OCI-LY1 (cell line): ENCODE results near the gene RPP25L.

Experiments used
- H2AFZ ChIP-seq: fragments of 200-600 bp; sonication (generic), shearing (Covaris generic); 2 replicates; pipeline ENCODE4 v1.6.0; 2014; ENCODE audit warnings: antibody characterized with exemption, mild to moderate bottlenecking, low read length
- H3F3A ChIP-seq: fragments of 200-600 bp; sonication (generic), shearing (Covaris generic); 2 replicates; pipeline ENCODE4 v1.6.0; 2014; ENCODE audit warnings: mild to moderate bottlenecking, antibody characterized with exemption, low read length, moderate library complexity; ENCODE audit not compliant: insufficient read depth
- H3K27ac ChIP-seq: fragments of 200-600 bp; sonication (generic); 2 replicates; pipeline ENCODE4 v1.5.1; 2014; ENCODE audit warnings: low read length, mixed run types, mild to moderate bottlenecking, low read depth; ENCODE audit not compliant: poor library complexity, severe bottlenecking
- H3K27me3 ChIP-seq: fragments of 200-600 bp; sonication (generic); 2 replicates; pipeline ENCODE4 v1.6.0; 2014; ENCODE audit warnings: antibody characterized with exemption, mild to moderate bottlenecking, low read length, moderate library complexity; ENCODE audit not compliant: insufficient read depth
- H3K36me3 ChIP-seq: fragments of 200-600 bp; sonication (generic); 2 replicates; pipeline ENCODE4 v1.6.1; 2014; ENCODE audit warnings: mild to moderate bottlenecking, antibody characterized with exemption, low read length, moderate library complexity, mixed read lengths; ENCODE audit not compliant: insufficient read depth
- H3K4me1 ChIP-seq: fragments of 200-600 bp; sonication (generic); 2 replicates; pipeline ENCODE4 v1.5.1; 2014; ENCODE audit warnings: mild to moderate bottlenecking, low read length, moderate library complexity; ENCODE audit not compliant: insufficient read depth, severe bottlenecking
- H3K4me2 ChIP-seq: fragments of 200-600 bp; sonication (generic), shearing (Covaris generic); 2 replicates; pipeline ENCODE4 v1.6.1; 2014; ENCODE audit warnings: low read length
- H3K4me3 ChIP-seq: fragments of 200-600 bp; sonication (generic); 2 replicates; pipeline ENCODE4 v1.5.1; 2014; ENCODE audit warnings: low read length, low read depth, mild to moderate bottlenecking, mixed read lengths; ENCODE audit not compliant: poor library complexity, severe bottlenecking
- H3K79me2 ChIP-seq: fragments of 200-600 bp; shearing (Covaris generic); 2 replicates; pipeline ENCODE4 v1.6.1; 2016; ENCODE audit warnings: mixed run types, low read length, mixed read lengths; ENCODE audit not compliant: insufficient read depth
- H3K9ac ChIP-seq: fragments of 200-600 bp; sonication (generic), shearing (Covaris generic); 2 replicates; pipeline ENCODE4 v1.6.1; 2014; ENCODE audit warnings: mild to moderate bottlenecking, low read length, mixed read lengths
- H3K9me2 ChIP-seq: fragments of 200-600 bp; sonication (generic), shearing (Covaris generic); 2 replicates; pipeline ENCODE4 v1.6.1; 2014; ENCODE audit warnings: low read depth, mild to moderate bottlenecking, low read length, mixed read lengths
- H3K9me3 ChIP-seq: fragments of 200-600 bp; shearing (Covaris generic); 2 replicates; pipeline ENCODE4 v1.6.1; 2014; ENCODE audit warnings: low read length, mixed read lengths
- H4K20me1 ChIP-seq: fragments of 200-600 bp; sonication (generic), shearing (Covaris generic); 2 replicates; pipeline ENCODE4 v1.6.0; 2016; ENCODE audit warnings: mild to moderate bottlenecking, low read length; ENCODE audit not compliant: insufficient read depth
- EZH2 ChIP-seq: fragments of 200-600 bp; sonication (generic), shearing (Covaris generic); IDR thresholded peaks from 2 replicates; pipeline ENCODE4 v1.8.0; 2017; ENCODE audit warnings: borderline replicate concordance, mixed run types, mild to moderate bottlenecking, antibody characterized with exemption, low read length, moderate library complexity, mixed read lengths
- TF ChIP-seq, protein P1 (sequence below): fragments of 200-600 bp; sonication (generic), shearing (Covaris generic); IDR thresholded peaks from 2 replicates; pipeline ENCODE4 v1.5.1; 2017; ENCODE audit warnings: mild to moderate bottlenecking, antibody characterized with exemption, low read length, moderate library complexity, mixed read lengths

The RPP25L gene

GRCh38 chr9:34627716-34628655 lies 16.1 kb upstream of the RPP25L start:
- H3K9me2 ChIP-seq, result no peaks in the 10 kb centered on the region
- peak overlapping the region; percentile 44 for H3K4me3 ChIP-seq
- no peaks in the 10 kb centered on the region for H3F3A ChIP-seq
- no peaks in the 10 kb centered on the region for H3K9me3 ChIP-seq
- no peak overlapping the region for H3K27ac ChIP-seq
- no peaks in the 10 kb centered on the region for H3K79me2 ChIP-seq
- no peak overlapping the region for H2AFZ ChIP-seq
- H3K36me3 ChIP-seq, result no peaks in the 10 kb centered on the region
- H3K4me2 ChIP-seq, result peak overlapping the region; percentile 50; the same call in 1 of the 2 replicates
- no peaks in the 10 kb centered on the region for H4K20me1 ChIP-seq
- TF ChIP-seq EZH2, result no peak
- TF ChIP-seq, protein P1, sequence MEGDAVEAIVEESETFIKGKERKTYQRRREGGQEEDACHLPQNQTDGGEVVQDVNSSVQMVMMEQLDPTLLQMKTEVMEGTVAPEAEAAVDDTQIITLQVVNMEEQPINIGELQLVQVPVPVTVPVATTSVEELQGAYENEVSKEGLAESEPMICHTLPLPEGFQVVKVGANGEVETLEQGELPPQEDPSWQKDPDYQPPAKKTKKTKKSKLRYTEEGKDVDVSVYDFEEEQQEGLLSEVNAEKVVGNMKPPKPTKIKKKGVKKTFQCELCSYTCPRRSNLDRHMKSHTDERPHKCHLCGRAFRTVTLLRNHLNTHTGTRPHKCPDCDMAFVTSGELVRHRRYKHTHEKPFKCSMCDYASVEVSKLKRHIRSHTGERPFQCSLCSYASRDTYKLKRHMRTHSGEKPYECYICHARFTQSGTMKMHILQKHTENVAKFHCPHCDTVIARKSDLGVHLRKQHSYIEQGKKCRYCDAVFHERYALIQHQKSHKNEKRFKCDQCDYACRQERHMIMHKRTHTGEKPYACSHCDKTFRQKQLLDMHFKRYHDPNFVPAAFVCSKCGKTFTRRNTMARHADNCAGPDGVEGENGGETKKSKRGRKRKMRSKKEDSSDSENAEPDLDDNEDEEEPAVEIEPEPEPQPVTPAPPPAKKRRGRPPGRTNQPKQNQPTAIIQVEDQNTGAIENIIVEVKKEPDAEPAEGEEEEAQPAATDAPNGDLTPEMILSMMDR, result no peak
- peaks cover 18% of the 10 kb centered on the region for H3K4me1 ChIP-seq
- no peak overlapping the region for H3K9ac ChIP-seq
- peaks cover 15% of the 10 kb centered on the region; the same call in 1 of the 2 replicates for H3K27me3 ChIP-seq

DNA sequence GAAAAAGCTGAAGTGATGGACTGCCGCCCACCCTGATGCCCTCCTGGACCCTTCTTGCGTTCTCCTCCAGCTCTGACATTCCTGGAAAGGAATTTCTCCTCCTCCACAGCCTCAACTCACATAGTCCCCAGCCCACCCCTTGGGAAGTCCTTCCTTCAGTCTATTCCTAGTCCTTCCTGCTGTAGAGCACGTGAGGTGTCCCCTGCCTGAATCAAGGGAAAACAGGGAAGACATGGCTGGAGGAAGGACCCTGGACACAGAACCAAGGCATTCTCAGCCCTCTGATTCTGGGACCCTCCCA lies 13.2 kb upstream of the RPP25L start:
- TF ChIP-seq, protein P1, result no peak
- TF ChIP-seq EZH2, result no peak
- Histone ChIP-seq H3K36me3 (no peaks in the 10 kb centered on the region), H3K27ac (no peak overlapping the region), H2AFZ (no peak overlapping the region), H3K9me3 (no peaks in the 10 kb centered on the region), H3K9ac (no peak overlapping the region), H3K4me1 (peaks cover 24% of the 10 kb centered on the region), H3K4me2 (no peak overlapping the region), H3K27me3 (peaks cover 9% of the 10 kb centered on the region; the same call in 1 of the 2 replicates), H3K4me3 (no peak overlapping the region), H4K20me1 (no peaks in the 10 kb centered on the region), H3K9me2 (no peaks in the 10 kb centered on the region), H3F3A (no peaks in the 10 kb centered on the region), H3K79me2 (no peaks in the 10 kb centered on the region)

DNA sequence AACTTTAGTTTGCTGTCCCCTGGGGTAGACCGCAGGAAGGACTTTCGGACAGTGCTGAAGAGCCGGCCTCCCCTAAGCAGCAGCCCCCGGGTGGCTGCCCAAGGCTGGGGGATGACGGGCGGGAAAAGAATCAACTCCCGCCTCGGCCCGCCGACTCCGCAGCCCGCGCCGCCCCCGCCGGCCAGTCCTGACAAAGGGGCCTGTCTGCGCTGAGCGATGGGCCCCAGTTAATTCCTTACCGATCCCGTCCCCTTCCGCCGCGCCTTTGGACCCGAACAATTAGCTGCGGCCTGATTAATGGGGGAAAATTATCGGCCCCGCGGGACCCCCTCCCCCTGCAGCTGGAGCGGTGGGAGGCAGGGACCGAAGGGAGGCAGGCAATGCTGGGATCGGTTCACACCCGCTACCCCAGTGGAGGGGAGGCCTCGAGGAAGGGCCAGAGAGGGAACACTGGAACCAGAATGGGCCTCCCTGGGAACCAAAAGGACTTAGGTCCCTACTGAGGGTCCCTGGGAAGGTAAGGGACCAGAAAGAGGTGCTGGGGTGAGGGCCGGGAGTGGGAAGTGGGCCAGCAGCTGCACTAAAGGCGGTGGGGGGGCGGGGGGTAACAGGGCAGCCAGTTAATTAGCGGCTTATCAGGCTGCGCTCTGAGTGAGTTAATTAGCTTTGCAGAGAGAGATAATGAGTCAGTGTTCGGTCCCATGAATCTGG lies 12.7 kb upstream of the RPP25L start:
- Histone ChIP-seq H3K9me2 (no peaks in the 10 kb centered on the region), H3K79me2 (no peaks in the 10 kb centered on the region), H4K20me1 (no peaks in the 10 kb centered on the region), H3K36me3 (no peaks in the 10 kb centered on the region), H3K27me3 (peaks cover 9% of the 10 kb centered on the region; the same call in 1 of the 2 replicates), H2AFZ (no peak overlapping the region), H3K4me3 (no peak overlapping the region), H3K4me2 (no peak overlapping the region), H3K4me1 (peaks cover 27% of the 10 kb centered on the region), H3K27ac (no peak overlapping the region), H3F3A (no peaks in the 10 kb centered on the region), H3K9ac (no peak overlapping the region), H3K9me3 (no peaks in the 10 kb centered on the region)
- TF ChIP-seq EZH2, result no peak
- TF ChIP-seq, protein P1, result no peak
